PC-9 (cell line): ENCODE results near the gene MED13L.

Source experiments
- CTCF ChIP-seq: fragments of 200-600 bp; sonication (generic); conservative IDR thresholded peaks from 2 replicates; pipeline ENCODE4 v1.6.1; 2017; ENCODE audit warnings: mixed run types, antibody characterized with exemption, mild to moderate bottlenecking, moderate library complexity
- EZH2 ChIP-seq: fragments of 200-600 bp; sonication (generic); IDR thresholded peaks from 2 replicates; pipeline ENCODE4 v1.8.0; 2017; ENCODE audit warnings: antibody characterized with exemption, low read depth

- TF ChIP-seq CTCF (no peak), EZH2 (no peak)
Measured at GRCh38 chr12:116128779-116129178, 148.7 kb downstream of the MED13L start.
